Renal pelvis (tissue), 4 donors: ENCODE results near the gene SCD. TPM values are rescaled to one million over a fixed set of nuclear protein-coding genes. Genes with fewer than 3 reads are reported as not detected.

Experiments used
- DNase-seq: peaks from one replicate; pipeline ENCODE4 v3.0.0-alpha.2; 2013
- polyA plus RNA-seq, 3 donors: library from polyadenylated mRNA; unstranded; fragments of 120-200 nt; gene quantifications; one replicate each; pipeline ENCODE4 v1.2.1, GENCODE V29; 2013; ENCODE audit not compliant: insufficient read length in 3 of 3

SCD gene
- polyA plus RNA-seq, 3 donors = 42.6 to 51.5 (median 45.8) TPM

- DNase-seq = no peak
These were observed 36.2 kb downstream of the SCD start for GRCh38 chr10:100383251-100383650.

GRCh38 chr10:100391163-100392002, 44.4 kb downstream of the SCD start:
- no peak for DNase-seq

- DNase-seq = no peak
These were observed 45.6 kb downstream of the SCD start for GRCh38 chr10:100392686-100393003.

GRCh38 chr10:100395626-100396025, 48.6 kb downstream of the SCD start:
- DNase-seq = no peak

GRCh38 chr10:100396605-100397004, 49.6 kb downstream of the SCD start:
- DNase-seq = no peak

GRCh38 chr10:100401631-100402328, 54.7 kb downstream of the SCD start:
- DNase-seq = no peak

GRCh38 chr10:100403734-100404133, 56.7 kb downstream of the SCD start:
- DNase-seq = no peak

GRCh38 chr10:100413173-100413572, 66.1 kb downstream of the SCD start:
- DNase-seq = no peak

Other genes starting within 250 kb of the SCD start
- 10 to 100 TPM; 51.0 to 52.8 (median 52.0) TPM for gene ERLIN1, start 161.2 kb upstream of the SCD start, polyA plus RNA-seq
- gene CHUK, start 117.6 kb upstream of the SCD start, polyA plus RNA-seq = 10 to 100 TPM; 24.3 to 30.2 (median 29.3) TPM
- 10 to 100 TPM; 27.2 to 35.0 (median 31.5) TPM for gene CWF19L1, start 79.6 kb upstream of the SCD start, polyA plus RNA-seq
- 10 to 100 TPM; 32.9 to 36.3 (median 34.7) TPM for gene BLOC1S2, start 60.6 kb upstream of the SCD start, polyA plus RNA-seq
- under 1 TPM in 2 of 3 donors, not detected in 1; 0.11 to 0.47 TPM for gene PKD2L1, start 17.0 kb upstream of the SCD start, polyA plus RNA-seq
- gene WNT8B, start 115.8 kb downstream of the SCD start, polyA plus RNA-seq = under 1 TPM; 0.69 to 0.98 (median 0.74) TPM
- gene SEC31B, start 172.6 kb downstream of the SCD start, polyA plus RNA-seq = 10 to 100 TPM; 13.9 to 30.7 (median 22.2) TPM
- gene NDUFB8, start 182.6 kb downstream of the SCD start, polyA plus RNA-seq = 100 to 1,000 TPM; 187 to 219 (median 199) TPM
- gene HIF1AN, start 188.7 kb downstream of the SCD start, polyA plus RNA-seq = 10 to 100 TPM; 42.3 to 49.7 (median 44.3) TPM